GM23248 (cell line): ENCODE results near the gene APAF1.

ENCODE experiments used
- EZH2 ChIP-seq: fragments of 200-600 bp; sonication (generic); IDR thresholded peaks from 2 replicates; pipeline ENCODE4 v1.6.1; 2018; ENCODE audit warnings: antibody characterized with exemption, mild to moderate bottlenecking; ENCODE audit not compliant: insufficient read depth, poor library complexity, severe bottlenecking
- EZH2phosphoT487 ChIP-seq: fragments of 200-600 bp; sonication (generic); IDR thresholded peaks from 2 replicates; pipeline ENCODE4 v1.6.1; 2018; ENCODE audit warnings: antibody characterized with exemption, moderate library complexity, mild to moderate bottlenecking, low read depth; ENCODE audit not compliant: insufficient read depth

GRCh38 chr12:98727196-98727595 lies 82.1 kb downstream of the APAF1 start:
- no peak for TF ChIP-seq EZH2
- no peak for TF ChIP-seq EZH2phosphoT487
